ENCODE data around the gene KCND3. TPM values are rescaled to one million over a fixed set of nuclear protein-coding genes. Genes with fewer than 3 reads are reported as not detected.

The KCND3 gene
- total RNA-seq, 4 donors from 2014 or later, result 1.4 to 3.5 (median 3.0) TPM

DNA sequence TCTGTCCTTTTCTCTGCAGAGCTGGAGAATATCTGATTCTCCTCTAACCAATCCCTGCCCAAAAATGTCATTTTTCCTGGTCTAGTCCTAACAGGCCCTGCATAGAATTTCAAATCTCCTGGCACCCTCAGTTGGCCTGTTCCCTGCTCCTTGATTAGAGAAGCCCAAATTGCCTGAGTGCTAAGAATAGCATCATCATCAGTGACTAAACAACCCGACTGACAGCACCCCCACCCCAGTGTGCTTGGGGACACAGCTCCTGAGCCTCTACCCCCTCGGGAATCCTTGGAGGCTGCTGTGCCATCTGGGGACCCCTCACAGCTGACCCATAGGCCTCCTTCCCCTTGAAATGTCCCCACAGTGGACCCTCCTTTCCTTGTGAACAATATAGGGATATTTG is 139.4 kb downstream of the KCND3 start:
- in situ Hi-C loops (cut with MboI; ENCODE audit: low pct_ligation_motif_present in 1 of 4, low pct_unique_long_range_greater_than_20kb in 1 of 4, low sequenced_read_pairs in 3 of 4) (no loop called here), intact Hi-C loops (cut with DNase I; ENCODE audit: low total_unique reads) (no loop called here)
- H3K27ac ChIP-seq, result no peak overlapping the region
- TF ChIP-seq EP300 (IDR thresholded peaks at IDR 0.05; ENCODE audit: low read depth) (no peak), POLR2A (IDR thresholded peaks at IDR 0.05) (no peak), POLR2AphosphoS5 (IDR thresholded peaks at IDR 0.05) (no peak)
- TF ChIP-seq, protein P1, sequence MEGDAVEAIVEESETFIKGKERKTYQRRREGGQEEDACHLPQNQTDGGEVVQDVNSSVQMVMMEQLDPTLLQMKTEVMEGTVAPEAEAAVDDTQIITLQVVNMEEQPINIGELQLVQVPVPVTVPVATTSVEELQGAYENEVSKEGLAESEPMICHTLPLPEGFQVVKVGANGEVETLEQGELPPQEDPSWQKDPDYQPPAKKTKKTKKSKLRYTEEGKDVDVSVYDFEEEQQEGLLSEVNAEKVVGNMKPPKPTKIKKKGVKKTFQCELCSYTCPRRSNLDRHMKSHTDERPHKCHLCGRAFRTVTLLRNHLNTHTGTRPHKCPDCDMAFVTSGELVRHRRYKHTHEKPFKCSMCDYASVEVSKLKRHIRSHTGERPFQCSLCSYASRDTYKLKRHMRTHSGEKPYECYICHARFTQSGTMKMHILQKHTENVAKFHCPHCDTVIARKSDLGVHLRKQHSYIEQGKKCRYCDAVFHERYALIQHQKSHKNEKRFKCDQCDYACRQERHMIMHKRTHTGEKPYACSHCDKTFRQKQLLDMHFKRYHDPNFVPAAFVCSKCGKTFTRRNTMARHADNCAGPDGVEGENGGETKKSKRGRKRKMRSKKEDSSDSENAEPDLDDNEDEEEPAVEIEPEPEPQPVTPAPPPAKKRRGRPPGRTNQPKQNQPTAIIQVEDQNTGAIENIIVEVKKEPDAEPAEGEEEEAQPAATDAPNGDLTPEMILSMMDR (IDR thresholded peaks at IDR 0.05), result no peak
- H3K36me3 ChIP-seq, result no peaks in the 10 kb centered on the region
- H3K9me3 ChIP-seq, result no peaks in the 10 kb centered on the region
- no peak overlapping the region for H3K4me3 ChIP-seq
- no peak for DNase-seq
- 50 to 63% methylated on average over 1 to 2 of the region's 2 CpGs for WGBS, 2 donors (ENCODE audit: low coverage in 1 of 2)
- no peaks in the 10 kb centered on the region for H3K4me1 ChIP-seq
- H3K27me3 ChIP-seq, result no peaks in the 10 kb centered on the region

DNA sequence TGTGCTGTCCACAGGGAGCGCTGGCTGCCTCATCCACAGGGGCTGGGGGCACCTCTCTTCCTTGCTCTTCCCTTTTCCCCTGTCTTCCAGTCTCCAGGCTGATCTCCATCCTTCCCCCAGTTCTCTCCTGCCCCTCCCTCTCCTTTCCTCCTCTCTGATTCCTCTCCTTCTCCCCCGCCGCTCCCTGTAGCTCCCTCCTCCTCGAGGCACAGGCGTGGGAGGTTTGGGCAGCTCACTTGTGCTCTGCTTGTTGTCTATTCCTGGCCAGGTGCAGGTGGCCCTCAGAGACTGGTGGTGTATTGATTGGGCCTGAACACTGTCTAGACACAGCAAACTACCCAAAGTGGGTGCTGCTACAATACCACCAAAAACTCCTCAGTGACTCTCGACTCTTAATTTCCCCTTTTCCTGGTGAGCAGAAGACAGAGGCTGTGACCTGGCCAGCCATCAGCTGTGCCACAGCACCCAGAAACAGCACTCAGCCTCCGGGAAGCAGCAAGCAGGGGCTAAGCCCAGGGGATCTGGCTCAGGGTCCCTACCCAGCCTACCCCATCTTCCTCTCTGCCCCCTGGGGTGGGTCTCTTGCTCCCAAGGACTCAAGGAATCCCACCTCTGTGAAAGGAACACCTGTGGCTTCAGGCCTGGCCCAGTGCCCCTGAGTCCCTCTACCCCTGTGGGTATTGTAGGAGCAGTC is 140.5 kb downstream of the KCND3 start:
- in situ Hi-C loops (cut with MboI; ENCODE audit: low pct_ligation_motif_present in 1 of 4, low pct_unique_long_range_greater_than_20kb in 1 of 4, low sequenced_read_pairs in 3 of 4), result no loop called here
- no peak overlapping the region for H3K4me3 ChIP-seq

DNA sequence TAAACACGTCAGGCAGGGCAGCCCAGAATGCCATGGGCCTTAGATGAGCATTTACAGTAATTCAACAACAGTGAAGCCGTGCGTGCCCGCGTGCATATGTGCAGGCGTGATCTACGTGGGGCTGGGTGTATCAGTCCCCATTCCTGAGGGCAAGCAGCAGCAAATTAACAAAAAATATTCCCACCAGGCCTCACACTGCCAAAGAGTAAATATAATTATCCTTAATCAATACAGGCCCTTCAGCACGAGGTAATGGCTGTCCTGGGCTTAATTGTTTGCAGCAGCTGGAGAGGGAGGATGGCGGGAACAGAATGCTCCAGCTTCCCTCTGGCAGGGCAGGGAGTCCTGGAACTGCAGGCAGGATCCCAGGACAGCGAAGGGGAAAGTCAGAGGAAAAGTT is 142.0 kb downstream of the KCND3 start:
- Histone ChIP-seq H3K27ac (no peak overlapping the region), H3K4me3 (no peak overlapping the region), H3K27me3 (no peaks in the 10 kb centered on the region), H3K9me3 (no peaks in the 10 kb centered on the region), H3K36me3 (no peaks in the 10 kb centered on the region), H3K4me1 (no peaks in the 10 kb centered on the region)
- intact Hi-C loops (cut with DNase I; ENCODE audit: low total_unique reads) (no loop called here), in situ Hi-C loops (cut with MboI; ENCODE audit: low pct_ligation_motif_present in 1 of 4, low pct_unique_long_range_greater_than_20kb in 1 of 4, low sequenced_read_pairs in 3 of 4) (no loop called here)
- WGBS, 2 donors (ENCODE audit: low coverage in 1 of 2), result 75 to 84% methylated on average over 7 to 10 of the region's 10 CpGs
- no peak for TF ChIP-seq POLR2A (IDR thresholded peaks at IDR 0.05)
- TF ChIP-seq EP300 (IDR thresholded peaks at IDR 0.05; ENCODE audit: low read depth), result no peak
- DNase-seq, result no peak

More for the DNA sequence above, 140.5 kb downstream of the KCND3 start:
- no peaks in the 10 kb centered on the region for H3K4me1 ChIP-seq
- H3K27me3 ChIP-seq, result no peaks in the 10 kb centered on the region
- no peak for TF ChIP-seq EP300 (IDR thresholded peaks at IDR 0.05; ENCODE audit: low read depth)
- TF ChIP-seq, protein P1 (IDR thresholded peaks at IDR 0.05), result no peak
- no peak for TF ChIP-seq POLR2A (IDR thresholded peaks at IDR 0.05)
- no peak overlapping the region for H3K27ac ChIP-seq
- DNase-seq, result no peak
- WGBS, 2 donors (ENCODE audit: low coverage in 1 of 2), result 69% methylated on average over 5 to 7 of the region's 7 CpGs
- no peaks in the 10 kb centered on the region for H3K9me3 ChIP-seq
- H3K36me3 ChIP-seq, result no peaks in the 10 kb centered on the region
- intact Hi-C loops (cut with DNase I; ENCODE audit: low total_unique reads), result no loop called here

DNA sequence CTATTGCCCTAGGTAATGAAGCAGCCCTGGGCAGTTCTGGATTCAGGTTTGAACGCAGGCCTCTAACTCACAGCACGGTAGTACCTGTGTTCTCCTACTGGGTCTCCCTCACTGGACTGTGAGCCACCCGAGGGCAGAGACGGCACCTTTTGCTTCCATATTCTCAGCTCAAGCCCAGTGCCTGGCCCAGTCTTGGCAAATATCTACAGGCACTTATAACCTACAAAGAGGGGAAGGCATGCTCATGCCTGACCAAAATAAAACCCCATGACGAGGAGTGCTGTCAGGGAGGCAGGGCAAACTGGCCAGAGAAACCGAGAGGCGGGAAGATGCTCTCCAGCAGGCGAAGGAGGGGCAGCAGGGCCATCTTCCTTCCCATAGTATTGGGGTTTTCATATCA is 142.6 kb downstream of the KCND3 start:
- 80 to 85% methylated on average over 4 to 8 of the region's 8 CpGs for WGBS, 2 donors (ENCODE audit: low coverage in 1 of 2)
- in situ Hi-C loops (cut with MboI; ENCODE audit: low pct_ligation_motif_present in 1 of 4, low pct_unique_long_range_greater_than_20kb in 1 of 4, low sequenced_read_pairs in 3 of 4), result no loop called here
- TF ChIP-seq EP300 (IDR thresholded peaks at IDR 0.05; ENCODE audit: low read depth) (no peak), POLR2A (IDR thresholded peaks at IDR 0.05) (no peak), POLR2AphosphoS5 (IDR thresholded peaks at IDR 0.05) (no peak)
- TF ChIP-seq, protein P1 (IDR thresholded peaks at IDR 0.05), result no peak

DNA sequence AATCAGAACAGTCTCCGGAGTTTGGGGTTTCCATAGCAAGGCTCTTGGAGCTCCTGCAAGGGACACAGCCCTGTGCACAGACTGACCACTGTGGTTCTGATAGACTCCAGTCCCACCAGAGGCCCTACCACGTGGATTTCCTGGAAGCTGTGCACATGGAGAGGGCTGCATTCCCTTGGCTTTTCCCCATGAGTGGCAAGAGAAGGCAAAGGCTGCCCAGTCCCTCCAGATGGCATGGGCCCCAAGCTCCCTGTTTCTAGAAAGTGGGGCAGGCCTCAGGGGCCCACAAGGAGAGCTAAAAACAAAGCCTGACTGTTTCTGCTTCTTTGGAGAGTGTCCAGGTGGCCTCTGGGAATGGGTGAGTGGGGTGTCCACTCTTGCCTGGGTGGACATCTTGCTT is 146.3 kb downstream of the KCND3 start:
- Histone ChIP-seq H3K9me3 (no peaks in the 10 kb centered on the region), H3K4me1 (no peaks in the 10 kb centered on the region), H3K4me3 (no peak overlapping the region), H3K27me3 (no peaks in the 10 kb centered on the region), H3K36me3 (no peaks in the 10 kb centered on the region), H3K27ac (no peak overlapping the region)
- intact Hi-C loops (cut with DNase I; ENCODE audit: low total_unique reads), result no loop called here
- DNase-seq, result no peak
- WGBS, 2 donors (ENCODE audit: low coverage in 1 of 2), result 42 to 86% methylated on average over 1 to 2 of the region's 2 CpGs
- TF ChIP-seq, protein P1 (IDR thresholded peaks at IDR 0.05), result no peak
- TF ChIP-seq EP300 (IDR thresholded peaks at IDR 0.05; ENCODE audit: low read depth) (no peak), POLR2A (IDR thresholded peaks at IDR 0.05) (no peak), POLR2AphosphoS5 (IDR thresholded peaks at IDR 0.05) (no peak)
- in situ Hi-C loops (cut with MboI; ENCODE audit: low pct_ligation_motif_present in 1 of 4, low pct_unique_long_range_greater_than_20kb in 1 of 4, low sequenced_read_pairs in 3 of 4), result no loop called here

More for the DNA sequence above, 142.6 kb downstream of the KCND3 start:
- Histone ChIP-seq H3K4me3 (no peak overlapping the region), H3K9me3 (no peaks in the 10 kb centered on the region), H3K27me3 (no peaks in the 10 kb centered on the region), H3K27ac (no peak overlapping the region), H3K4me1 (no peaks in the 10 kb centered on the region), H3K36me3 (no peaks in the 10 kb centered on the region)
- DNase-seq, result no peak
- intact Hi-C loops (cut with DNase I; ENCODE audit: low total_unique reads), result no loop called here
